WERI-Rb-1 (cell line): ENCODE measurements around the gene ANXA6.

Source experiments
- DNase-seq: peaks from one replicate; pipeline ENCODE4 v3.0.0-alpha.2; 2020
- H3K27ac ChIP-seq: fragments of 250-450 bp; sonication (Bioruptor Pico); 2 replicates; pipeline ENCODE4 v1.5.1; 2020; ENCODE audit warnings: mild to moderate bottlenecking, moderate library complexity
- H3K27me3 ChIP-seq: fragments of 250-450 bp; sonication (Bioruptor Pico); 2 replicates; pipeline ENCODE4 v1.5.1; 2021; ENCODE audit warnings: mild to moderate bottlenecking, low read depth, moderate library complexity; ENCODE audit not compliant: insufficient read depth, severe bottlenecking
- H3K36me3 ChIP-seq: fragments of 250-450 bp; sonication (Bioruptor Pico); 2 replicates; pipeline ENCODE4 v1.5.1; 2020; ENCODE audit warnings: mild to moderate bottlenecking, moderate library complexity
- H3K4me3 ChIP-seq: 2 replicates; pipeline ENCODE4 v1.5.1; 2011; ENCODE audit warnings: low read depth, mild to moderate bottlenecking, control low read depth, low read length
- H3K9me3 ChIP-seq: fragments of 250-450 bp; sonication (Bioruptor Pico); 2 replicates; pipeline ENCODE4 v1.5.1; 2021; ENCODE audit warnings: mild to moderate bottlenecking, moderate library complexity; ENCODE audit not compliant: severe bottlenecking
- TF ChIP-seq, protein P1 (sequence below): IDR thresholded peaks from 2 replicates; pipeline ENCODE4 v1.5.1; 2011; ENCODE audit warnings: low read depth, mild to moderate bottlenecking, control low read depth, inconsistent platforms, low read length

The ANXA6 gene

DNA sequence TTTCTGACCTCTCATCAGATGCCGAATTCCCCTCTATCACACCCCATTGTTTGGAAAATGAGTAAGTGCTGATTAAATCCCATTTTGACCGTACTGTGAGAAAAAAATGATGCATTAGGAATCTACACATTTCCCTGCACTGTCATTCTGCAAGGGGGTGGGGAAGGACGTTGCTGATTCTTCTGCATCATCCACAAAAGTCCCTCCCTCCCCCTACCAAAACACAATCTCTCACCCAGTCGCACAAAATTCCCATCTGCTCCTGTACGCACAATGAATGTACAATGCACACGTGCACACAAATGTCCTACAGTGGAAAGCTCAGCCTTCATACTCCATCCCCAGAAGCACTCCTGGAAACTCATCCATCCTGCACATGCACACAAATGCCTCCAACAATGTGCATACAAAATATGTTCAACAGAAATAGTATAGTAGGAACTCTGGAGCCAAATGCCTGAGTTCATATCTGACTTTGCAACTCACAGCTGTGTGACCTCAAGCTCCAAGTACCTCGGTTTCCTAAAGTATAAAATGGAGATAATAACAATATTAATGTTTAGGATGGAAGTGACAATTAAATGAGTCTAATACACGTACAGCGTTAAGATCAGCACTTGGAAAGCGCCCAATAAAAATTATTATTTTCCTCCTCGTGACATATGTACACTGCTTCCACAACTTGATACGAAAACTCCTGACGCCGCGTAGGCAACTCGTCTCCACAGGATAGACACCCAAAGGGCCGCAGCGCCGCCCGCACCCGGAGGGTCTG, 77.6 kb downstream of the ANXA6 start:
- TF ChIP-seq, protein P1, sequence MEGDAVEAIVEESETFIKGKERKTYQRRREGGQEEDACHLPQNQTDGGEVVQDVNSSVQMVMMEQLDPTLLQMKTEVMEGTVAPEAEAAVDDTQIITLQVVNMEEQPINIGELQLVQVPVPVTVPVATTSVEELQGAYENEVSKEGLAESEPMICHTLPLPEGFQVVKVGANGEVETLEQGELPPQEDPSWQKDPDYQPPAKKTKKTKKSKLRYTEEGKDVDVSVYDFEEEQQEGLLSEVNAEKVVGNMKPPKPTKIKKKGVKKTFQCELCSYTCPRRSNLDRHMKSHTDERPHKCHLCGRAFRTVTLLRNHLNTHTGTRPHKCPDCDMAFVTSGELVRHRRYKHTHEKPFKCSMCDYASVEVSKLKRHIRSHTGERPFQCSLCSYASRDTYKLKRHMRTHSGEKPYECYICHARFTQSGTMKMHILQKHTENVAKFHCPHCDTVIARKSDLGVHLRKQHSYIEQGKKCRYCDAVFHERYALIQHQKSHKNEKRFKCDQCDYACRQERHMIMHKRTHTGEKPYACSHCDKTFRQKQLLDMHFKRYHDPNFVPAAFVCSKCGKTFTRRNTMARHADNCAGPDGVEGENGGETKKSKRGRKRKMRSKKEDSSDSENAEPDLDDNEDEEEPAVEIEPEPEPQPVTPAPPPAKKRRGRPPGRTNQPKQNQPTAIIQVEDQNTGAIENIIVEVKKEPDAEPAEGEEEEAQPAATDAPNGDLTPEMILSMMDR, result no peak
- H3K27ac ChIP-seq, result peak overlapping the region; percentile 96
- H3K9me3 ChIP-seq, result no peaks in the 10 kb centered on the region
- peak overlapping the region; percentile 69 for H3K4me3 ChIP-seq
- H3K36me3 ChIP-seq, result 0 out of 2 replicates have a peak, but pooled peaks cover 2% of the 10 kb centered on the region
- H3K27me3 ChIP-seq, result no peaks in the 10 kb centered on the region
- no peak for DNase-seq

DNA sequence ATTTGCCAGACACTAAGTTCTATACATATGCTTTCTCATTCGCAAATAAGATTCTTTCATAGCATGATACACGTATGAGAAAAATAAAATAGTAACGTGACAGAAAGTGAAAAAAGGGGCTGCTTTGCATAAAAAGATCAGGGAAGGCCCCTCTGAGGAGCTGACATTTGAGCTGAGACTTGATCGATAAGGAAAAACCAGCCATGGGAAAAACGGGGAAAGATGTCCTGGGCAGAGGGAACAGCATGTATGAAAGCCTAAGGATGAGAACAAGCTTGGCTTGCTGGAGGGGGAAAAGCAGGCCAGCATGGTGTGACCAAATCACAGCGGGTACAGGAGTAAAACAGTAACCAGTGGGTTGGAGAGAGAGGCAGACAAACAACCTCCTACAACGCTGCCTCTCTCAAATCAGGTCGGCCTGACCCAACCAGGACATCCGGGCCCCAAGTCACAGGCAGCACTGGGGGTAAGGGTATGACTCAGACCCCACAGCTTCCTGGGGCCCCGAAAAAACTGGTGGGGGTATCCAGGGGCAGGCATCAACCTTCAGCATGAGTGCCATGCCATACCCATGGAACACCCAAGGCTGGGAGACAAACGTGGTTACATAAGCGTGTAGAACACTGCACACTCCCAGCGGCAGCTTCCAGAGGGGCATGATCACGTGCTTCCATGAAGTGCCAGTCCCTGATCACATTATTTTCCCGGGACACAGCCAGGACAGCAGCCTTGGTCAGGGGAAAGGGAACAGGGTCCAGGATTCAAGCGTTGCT, 78.9 kb downstream of the ANXA6 start:
- H3K36me3 ChIP-seq, result 0 out of 2 replicates have a peak, but pooled peaks cover 2% of the 10 kb centered on the region
- no peak for DNase-seq
- H3K9me3 ChIP-seq, result no peaks in the 10 kb centered on the region
- H3K4me3 ChIP-seq, result no peak overlapping the region
- TF ChIP-seq, protein P1, result no peak
- H3K27ac ChIP-seq, result no peak overlapping the region
- no peaks in the 10 kb centered on the region for H3K27me3 ChIP-seq

DNA sequence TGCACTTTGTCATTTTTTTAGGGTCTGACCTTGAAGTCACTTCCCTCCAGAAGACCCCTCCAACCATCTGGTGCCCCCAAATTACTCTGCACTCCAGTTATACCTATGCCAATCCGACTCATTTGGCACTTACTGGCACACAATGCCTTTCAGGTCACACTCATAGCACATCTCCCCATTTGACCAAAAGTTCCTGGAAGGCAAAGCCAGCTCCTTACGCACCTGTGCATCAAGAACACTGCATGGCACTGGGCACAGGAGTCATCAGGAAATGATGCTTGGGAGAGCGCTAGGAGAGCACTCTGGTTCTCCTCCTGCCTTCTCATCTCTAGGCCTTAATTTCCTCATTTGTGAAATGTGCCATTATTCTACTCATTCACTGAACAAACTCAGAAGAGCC, 79.6 kb downstream of the ANXA6 start:
- H3K36me3 ChIP-seq, result 0 out of 2 replicates have a peak, but pooled peaks cover 2% of the 10 kb centered on the region
- no peak overlapping the region for H3K4me3 ChIP-seq

DNA sequence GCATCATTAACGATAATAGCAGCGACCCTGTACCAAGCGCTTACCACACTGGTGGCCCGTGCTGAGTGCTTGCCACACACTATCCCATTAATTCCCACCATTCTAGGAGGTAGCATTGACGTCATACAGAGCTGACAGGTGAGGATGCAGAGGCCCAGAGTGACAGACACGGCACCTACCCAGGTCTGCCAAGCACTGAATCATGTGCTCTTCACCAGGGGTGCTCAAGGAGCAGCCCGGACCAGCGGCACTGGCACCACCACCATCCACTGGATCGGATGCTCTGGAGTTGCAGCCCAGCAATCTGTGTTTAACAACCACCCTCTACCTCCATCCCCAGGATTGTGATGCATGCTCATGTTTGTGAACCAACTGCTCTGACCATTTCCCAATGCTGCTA, 80.2 kb downstream of the ANXA6 start:
- DNase-seq, result no peak
- no peaks in the 10 kb centered on the region for H3K9me3 ChIP-seq
- 0 out of 2 replicates have a peak, but pooled peaks cover 2% of the 10 kb centered on the region for H3K36me3 ChIP-seq
- no peak overlapping the region for H3K4me3 ChIP-seq
- H3K27ac ChIP-seq, result no peak overlapping the region
- H3K27me3 ChIP-seq, result no peaks in the 10 kb centered on the region
- TF ChIP-seq, protein P1, result no peak

More for the DNA sequence above, 79.6 kb downstream of the ANXA6 start:
- no peaks in the 10 kb centered on the region for H3K27me3 ChIP-seq
- TF ChIP-seq, protein P1, result no peak
- no peak for DNase-seq
- no peak overlapping the region for H3K27ac ChIP-seq
- H3K9me3 ChIP-seq, result no peaks in the 10 kb centered on the region

DNA sequence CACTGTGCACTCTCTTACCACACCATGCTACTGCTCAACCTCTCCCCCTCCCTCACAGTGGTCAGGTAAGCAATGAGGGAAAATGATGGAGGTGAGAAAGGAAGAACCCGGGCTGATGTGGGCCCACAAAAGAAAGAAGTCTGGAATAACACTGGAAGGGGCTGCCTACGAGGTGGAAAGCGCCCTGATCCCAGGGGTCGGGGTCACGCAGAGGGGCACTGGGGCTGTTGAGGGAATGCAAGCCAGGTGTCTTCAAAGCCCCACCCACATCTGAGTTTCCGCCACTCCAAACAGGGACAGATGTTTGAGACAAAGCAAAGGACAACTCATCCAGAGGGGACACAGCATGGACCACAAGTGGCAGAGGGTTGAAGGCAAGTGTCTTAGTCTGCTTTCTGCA, 81.0 kb downstream of the ANXA6 start:
- TF ChIP-seq, protein P1, result no peak
- no peak overlapping the region for H3K4me3 ChIP-seq
- H3K9me3 ChIP-seq, result no peaks in the 10 kb centered on the region
- H3K27me3 ChIP-seq, result no peaks in the 10 kb centered on the region
- H3K27ac ChIP-seq, result no peak overlapping the region
- H3K36me3 ChIP-seq, result 0 out of 2 replicates have a peak, but pooled peaks cover 2% of the 10 kb centered on the region
- no peak for DNase-seq
